ENCODE results near the gene MAU2.

Gene MAU2

DNA sequence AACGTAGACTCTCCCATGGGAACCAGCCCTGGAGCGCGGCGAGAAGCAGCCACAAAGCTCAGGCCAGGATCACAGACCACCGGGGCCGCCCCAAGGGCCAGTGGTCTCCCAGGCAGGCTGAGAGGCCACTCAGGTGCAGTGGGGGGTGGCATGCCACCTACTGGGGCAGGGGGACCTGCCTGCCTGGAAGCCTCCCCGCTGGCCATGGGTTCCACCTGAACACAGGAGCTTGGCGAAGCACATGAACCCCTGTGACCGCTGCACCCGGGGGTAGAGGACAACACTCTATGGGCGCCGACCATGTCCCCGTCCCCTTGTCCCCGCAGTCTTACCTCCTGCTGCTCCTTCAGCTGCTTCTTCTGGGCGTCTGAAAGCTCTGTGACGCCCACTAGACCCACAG, 40.8 kb upstream of the MAU2 start:
- Histone ChIP-seq H3K27ac (ENCODE audit: low read depth in 2 of 2, low read length in 2 of 2) (no peak overlapping the region), H3K9ac (ENCODE audit: low read depth in 1 of 2, low read length in 2 of 2) (no peak overlapping the region), H3K4me3 (ENCODE audit: low read length in 2 of 2) (no peak overlapping the region), H3K27me3 (ENCODE audit: control insufficient read depth in 2 of 2, insufficient read depth in 2 of 2, low read length in 2 of 2) (no peaks in the 10 kb centered on the region), H3K4me1 (ENCODE audit: control insufficient read depth in 2 of 2, insufficient read depth in 2 of 2, low read length in 2 of 2) (no peaks in the 10 kb centered on the region), H3K36me3 (ENCODE audit: control insufficient read depth in 2 of 2, insufficient read depth in 2 of 2, low read length in 2 of 2) (peaks cover 53 to 69% of the 10 kb centered on the region in 2 donors), H3K9me3 (ENCODE audit: control insufficient read depth in 2 of 2, low read length in 2 of 2) (no peaks in the 10 kb centered on the region)

DNA sequence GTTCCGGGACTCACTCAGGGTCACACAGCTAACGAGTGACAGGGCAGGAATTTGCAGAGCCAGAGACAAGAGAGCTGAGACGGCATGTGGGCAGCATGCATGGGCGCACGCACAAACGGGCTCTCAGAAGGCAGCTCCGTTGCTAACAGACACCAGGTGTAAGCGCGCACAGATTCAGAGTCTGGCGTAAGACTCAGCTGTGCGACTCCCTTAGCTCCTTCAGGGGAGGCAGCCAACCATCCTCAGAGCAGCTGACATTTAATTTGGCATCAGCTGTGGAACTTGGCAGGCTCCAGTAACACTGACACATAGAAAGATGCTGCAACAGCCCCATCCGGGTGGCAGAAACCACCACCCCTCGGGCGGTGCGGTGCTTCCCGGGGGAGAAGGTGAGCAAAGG, 40.1 kb upstream of the MAU2 start:
- H3K9ac ChIP-seq (ENCODE audit: low read depth in 1 of 2, low read length in 2 of 2), result no peak overlapping the region

GRCh38 chr19:19285686-19286085, 34.9 kb upstream of the MAU2 start:
- Histone ChIP-seq H3K4me3 (ENCODE audit: low read length in 2 of 2) (no peak overlapping the region), H3K27me3 (ENCODE audit: control insufficient read depth in 2 of 2, insufficient read depth in 2 of 2, low read length in 2 of 2) (no peaks in the 10 kb centered on the region), H3K27ac (ENCODE audit: low read depth in 2 of 2, low read length in 2 of 2) (no peak overlapping the region), H3K36me3 (ENCODE audit: control insufficient read depth in 2 of 2, insufficient read depth in 2 of 2, low read length in 2 of 2) (peaks cover 17 to 43% of the 10 kb centered on the region in 2 donors), H3K9me3 (ENCODE audit: control insufficient read depth in 2 of 2, low read length in 2 of 2) (no peaks in the 10 kb centered on the region), H3K9ac (ENCODE audit: low read depth in 1 of 2, low read length in 2 of 2) (no peak overlapping the region), H3K4me1 (ENCODE audit: control insufficient read depth in 2 of 2, insufficient read depth in 2 of 2, low read length in 2 of 2) (no peaks in the 10 kb centered on the region)

More for the DNA sequence above, 40.1 kb upstream of the MAU2 start:
- Histone ChIP-seq H3K4me3 (ENCODE audit: low read length in 2 of 2) (no peak overlapping the region), H3K36me3 (ENCODE audit: control insufficient read depth in 2 of 2, insufficient read depth in 2 of 2, low read length in 2 of 2) (peaks cover 53 to 71% of the 10 kb centered on the region in 2 donors), H3K27me3 (ENCODE audit: control insufficient read depth in 2 of 2, insufficient read depth in 2 of 2, low read length in 2 of 2) (no peaks in the 10 kb centered on the region), H3K4me1 (ENCODE audit: control insufficient read depth in 2 of 2, insufficient read depth in 2 of 2, low read length in 2 of 2) (no peaks in the 10 kb centered on the region), H3K27ac (ENCODE audit: low read depth in 2 of 2, low read length in 2 of 2) (no peak overlapping the region), H3K9me3 (ENCODE audit: control insufficient read depth in 2 of 2, low read length in 2 of 2) (no peaks in the 10 kb centered on the region)

- H3K36me3 ChIP-seq (ENCODE audit: control insufficient read depth in 2 of 2, insufficient read depth in 2 of 2, low read length in 2 of 2), result peaks cover 22 to 38% of the 10 kb centered on the region in 2 donors
- no peak overlapping the region for H3K27ac ChIP-seq (ENCODE audit: low read depth in 2 of 2, low read length in 2 of 2)
- H3K9ac ChIP-seq (ENCODE audit: low read depth in 1 of 2, low read length in 2 of 2), result no peak overlapping the region
Measured at GRCh38 chr19:19292607-19293006, 28.0 kb upstream of the MAU2 start.

DNA sequence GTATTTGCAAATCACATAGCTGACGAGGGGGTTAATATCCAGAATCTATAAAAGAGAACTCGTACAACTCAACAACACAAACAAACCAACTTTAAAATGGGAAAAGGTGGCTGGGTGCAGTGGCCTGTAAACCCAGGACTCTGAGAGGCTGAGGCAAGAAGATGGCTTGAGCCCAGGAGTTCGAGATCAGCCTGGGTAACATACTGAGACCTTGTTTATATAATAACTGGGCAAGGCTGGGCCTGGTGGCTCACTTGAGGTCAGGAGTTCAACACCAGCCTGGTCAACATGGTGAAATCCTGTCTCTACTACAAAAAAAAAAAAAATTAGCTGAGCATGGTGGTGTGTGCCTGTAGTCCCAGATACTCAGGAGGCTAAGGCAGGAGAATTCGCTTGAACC, 25.7 kb upstream of the MAU2 start:
- no peaks in the 10 kb centered on the region for H3K4me1 ChIP-seq (ENCODE audit: control insufficient read depth in 2 of 2, insufficient read depth in 2 of 2, low read length in 2 of 2)

More at GRCh38 chr19:19292607-19293006, 28.0 kb upstream of the MAU2 start:
- Histone ChIP-seq H3K4me3 (ENCODE audit: low read length in 2 of 2) (no peak overlapping the region), H3K9me3 (ENCODE audit: control insufficient read depth in 2 of 2, low read length in 2 of 2) (no peaks in the 10 kb centered on the region), H3K4me1 (ENCODE audit: control insufficient read depth in 2 of 2, insufficient read depth in 2 of 2, low read length in 2 of 2) (no peaks in the 10 kb centered on the region), H3K27me3 (ENCODE audit: control insufficient read depth in 2 of 2, insufficient read depth in 2 of 2, low read length in 2 of 2) (no peaks in the 10 kb centered on the region)

GRCh38 chr19:19296953-19297689, 23.5 kb upstream of the MAU2 start:
- H3K27me3 ChIP-seq (ENCODE audit: control insufficient read depth in 2 of 2, insufficient read depth in 2 of 2, low read length in 2 of 2), result no peaks in the 10 kb centered on the region
- no peak overlapping the region for H3K4me3 ChIP-seq (ENCODE audit: low read length in 2 of 2)
- no peak overlapping the region for H3K27ac ChIP-seq (ENCODE audit: low read depth in 2 of 2, low read length in 2 of 2)
- no peak overlapping the region for H3K9ac ChIP-seq (ENCODE audit: low read depth in 1 of 2, low read length in 2 of 2)
- peaks cover 33 to 60% of the 10 kb centered on the region in 2 donors for H3K36me3 ChIP-seq (ENCODE audit: control insufficient read depth in 2 of 2, insufficient read depth in 2 of 2, low read length in 2 of 2)
- H3K4me1 ChIP-seq (ENCODE audit: control insufficient read depth in 2 of 2, insufficient read depth in 2 of 2, low read length in 2 of 2), result no peaks in the 10 kb centered on the region
- no peaks in the 10 kb centered on the region for H3K9me3 ChIP-seq (ENCODE audit: control insufficient read depth in 2 of 2, low read length in 2 of 2)

More for the DNA sequence above, 25.7 kb upstream of the MAU2 start:
- Histone ChIP-seq H3K27me3 (ENCODE audit: control insufficient read depth in 2 of 2, insufficient read depth in 2 of 2, low read length in 2 of 2) (no peaks in the 10 kb centered on the region), H3K27ac (ENCODE audit: low read depth in 2 of 2, low read length in 2 of 2) (no peak overlapping the region), H3K4me3 (ENCODE audit: low read length in 2 of 2) (no peak overlapping the region), H3K36me3 (ENCODE audit: control insufficient read depth in 2 of 2, insufficient read depth in 2 of 2, low read length in 2 of 2) (peaks cover 23 to 44% of the 10 kb centered on the region in 2 donors), H3K9me3 (ENCODE audit: control insufficient read depth in 2 of 2, low read length in 2 of 2) (no peaks in the 10 kb centered on the region), H3K9ac (ENCODE audit: low read depth in 1 of 2, low read length in 2 of 2) (no peak overlapping the region)

GRCh38 chr19:19297759-19298158, 22.9 kb upstream of the MAU2 start:
- Histone ChIP-seq H3K27me3 (ENCODE audit: control insufficient read depth in 2 of 2, insufficient read depth in 2 of 2, low read length in 2 of 2) (no peaks in the 10 kb centered on the region), H3K36me3 (ENCODE audit: control insufficient read depth in 2 of 2, insufficient read depth in 2 of 2, low read length in 2 of 2) (peaks cover 37 to 63% of the 10 kb centered on the region in 2 donors), H3K4me1 (ENCODE audit: control insufficient read depth in 2 of 2, insufficient read depth in 2 of 2, low read length in 2 of 2) (no peaks in the 10 kb centered on the region), H3K4me3 (ENCODE audit: low read length in 2 of 2) (no peak overlapping the region), H3K9ac (ENCODE audit: low read depth in 1 of 2, low read length in 2 of 2) (no peak overlapping the region), H3K27ac (ENCODE audit: low read depth in 2 of 2, low read length in 2 of 2) (no peak overlapping the region), H3K9me3 (ENCODE audit: control insufficient read depth in 2 of 2, low read length in 2 of 2) (no peaks in the 10 kb centered on the region)

DNA sequence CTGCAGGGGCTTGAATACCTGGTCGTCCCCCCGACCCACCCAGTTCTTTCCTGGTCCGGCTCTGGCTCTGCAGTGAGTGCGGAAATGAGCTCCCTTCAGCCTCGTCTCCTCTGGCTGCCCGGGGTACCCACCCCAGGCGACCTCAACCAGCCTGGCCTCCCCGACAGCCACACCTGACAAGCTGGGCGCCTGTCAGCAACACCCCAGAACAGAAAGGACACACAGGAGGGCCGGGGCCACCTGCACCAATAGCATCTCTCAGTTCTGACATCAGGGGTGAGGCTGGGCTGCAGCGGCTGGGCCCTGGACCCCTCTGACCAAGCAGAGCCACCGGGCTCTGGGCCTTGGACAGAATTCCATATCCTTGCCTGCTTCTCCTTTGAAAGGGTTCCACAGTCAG, 20.0 kb upstream of the MAU2 start:
- H3K36me3 ChIP-seq (ENCODE audit: control insufficient read depth in 2 of 2, insufficient read depth in 2 of 2, low read length in 2 of 2), result peaks cover 49 to 72% of the 10 kb centered on the region in 2 donors
- no peaks in the 10 kb centered on the region for H3K27me3 ChIP-seq (ENCODE audit: control insufficient read depth in 2 of 2, insufficient read depth in 2 of 2, low read length in 2 of 2)
- H3K9me3 ChIP-seq (ENCODE audit: control insufficient read depth in 2 of 2, low read length in 2 of 2), result no peaks in the 10 kb centered on the region
- H3K4me1 ChIP-seq (ENCODE audit: control insufficient read depth in 2 of 2, insufficient read depth in 2 of 2, low read length in 2 of 2), result no peaks in the 10 kb centered on the region
- H3K27ac ChIP-seq (ENCODE audit: low read depth in 2 of 2, low read length in 2 of 2), result no peak overlapping the region
- H3K9ac ChIP-seq (ENCODE audit: low read depth in 1 of 2, low read length in 2 of 2), result no peak overlapping the region
- no peak overlapping the region for H3K4me3 ChIP-seq (ENCODE audit: low read length in 2 of 2)

GRCh38 chr19:19303411-19303810, 17.2 kb upstream of the MAU2 start:
- H3K4me3 ChIP-seq (ENCODE audit: low read length in 2 of 2), result no peak overlapping the region
- H3K4me1 ChIP-seq (ENCODE audit: control insufficient read depth in 2 of 2, insufficient read depth in 2 of 2, low read length in 2 of 2), result no peaks in the 10 kb centered on the region
- H3K9me3 ChIP-seq (ENCODE audit: control insufficient read depth in 2 of 2, low read length in 2 of 2), result no peaks in the 10 kb centered on the region
- H3K27me3 ChIP-seq (ENCODE audit: control insufficient read depth in 2 of 2, insufficient read depth in 2 of 2, low read length in 2 of 2), result no peaks in the 10 kb centered on the region
- H3K36me3 ChIP-seq (ENCODE audit: control insufficient read depth in 2 of 2, insufficient read depth in 2 of 2, low read length in 2 of 2), result peaks cover 46 to 80% of the 10 kb centered on the region in 2 donors
- H3K9ac ChIP-seq (ENCODE audit: low read depth in 1 of 2, low read length in 2 of 2), result no peak overlapping the region
- H3K27ac ChIP-seq (ENCODE audit: low read depth in 2 of 2, low read length in 2 of 2), result no peak overlapping the region

DNA sequence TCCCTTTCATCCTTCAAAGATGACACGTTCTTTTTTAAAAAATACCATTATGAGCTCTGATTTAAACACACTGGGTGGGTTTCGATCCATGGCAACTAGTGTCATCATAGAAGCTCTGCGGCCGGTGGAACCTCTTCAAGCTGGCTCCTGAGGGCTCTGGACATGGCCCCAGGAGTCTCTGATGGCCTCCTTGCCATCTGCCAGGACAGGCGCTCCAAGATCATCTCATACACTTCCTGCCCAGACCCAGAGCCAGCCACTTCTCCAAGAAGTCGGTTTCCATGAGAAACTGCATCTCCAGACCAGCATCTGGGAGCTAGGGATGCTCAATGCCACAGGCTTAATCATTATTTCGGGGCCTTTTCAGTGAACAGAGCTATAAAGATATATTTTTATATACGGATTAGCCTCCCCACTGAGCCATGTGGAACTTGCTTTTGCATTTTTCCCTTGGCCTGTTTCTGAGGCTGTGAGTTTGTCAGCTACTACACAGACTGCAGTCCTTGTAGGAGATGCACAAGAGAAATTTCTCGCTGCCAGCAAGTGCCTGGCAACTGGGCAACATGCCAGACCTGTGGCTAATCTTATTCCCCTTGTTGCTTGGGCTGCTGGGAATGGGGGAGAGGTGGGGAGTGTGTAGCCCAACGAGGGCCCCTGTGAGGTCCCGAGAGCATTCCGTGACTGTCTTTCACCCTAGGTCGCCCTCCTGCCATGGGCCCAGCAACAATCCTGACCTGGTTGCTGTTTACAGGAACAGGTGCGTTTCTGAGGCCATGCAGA, 16.3 kb upstream of the MAU2 start:
- H3K4me1 ChIP-seq (ENCODE audit: control insufficient read depth in 2 of 2, insufficient read depth in 2 of 2, low read length in 2 of 2), result no peaks in the 10 kb centered on the region
- peaks cover 48 to 80% of the 10 kb centered on the region in 2 donors for H3K36me3 ChIP-seq (ENCODE audit: control insufficient read depth in 2 of 2, insufficient read depth in 2 of 2, low read length in 2 of 2)
- no peaks in the 10 kb centered on the region for H3K9me3 ChIP-seq (ENCODE audit: control insufficient read depth in 2 of 2, low read length in 2 of 2)
- H3K27ac ChIP-seq (ENCODE audit: low read depth in 2 of 2, low read length in 2 of 2), result no peak overlapping the region
- H3K4me3 ChIP-seq (ENCODE audit: low read length in 2 of 2), result no peak overlapping the region
- H3K9ac ChIP-seq (ENCODE audit: low read depth in 1 of 2, low read length in 2 of 2), result no peak overlapping the region
- no peaks in the 10 kb centered on the region for H3K27me3 ChIP-seq (ENCODE audit: control insufficient read depth in 2 of 2, insufficient read depth in 2 of 2, low read length in 2 of 2)

All from mucosa of rectum (tissue), 2 donors.